ENCODE results near the gene MTR.

- TF ChIP-seq CTCF (IDR thresholded peaks at IDR 0.05) (no peak), POLR2A (IDR thresholded peaks at IDR 0.05) (no peak)
Observed at GRCh38 chr1:236750928-236751327, 44.2 kb upstream of the MTR start.
